VCaP (cell line): ENCODE measurements around the gene TXNDC2.

ENCODE experiments used
- H3K27ac ChIP-seq: fragments of 450-650 bp; 2 replicates; pipeline ENCODE4 v1.5.1; 2017
- CTCF ChIP-seq: fragments of 450-650 bp; conservative IDR thresholded peaks from 2 replicates; pipeline ENCODE4 v1.5.1; 2017; ENCODE audit warnings: mild to moderate bottlenecking, moderate library complexity

TXNDC2 gene

DNA sequence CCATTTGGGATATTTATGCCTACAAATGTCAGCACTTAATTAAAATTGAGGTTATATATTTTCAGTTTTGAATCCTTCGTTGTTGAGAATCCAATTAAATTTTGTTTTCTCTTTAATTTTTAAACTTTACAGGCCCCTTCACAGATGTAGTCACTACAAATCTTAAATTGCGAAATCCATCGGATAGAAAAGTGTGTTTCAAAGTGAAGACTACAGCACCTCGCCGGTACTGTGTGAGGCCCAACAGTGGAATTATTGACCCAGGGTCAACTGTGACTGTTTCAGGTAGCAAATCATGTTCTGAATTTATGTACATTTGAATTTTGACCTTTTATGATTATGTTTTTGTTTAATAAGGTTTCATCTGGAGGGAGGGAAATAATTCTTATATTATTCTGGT, 45.9 kb downstream of the TXNDC2 start:
- H3K27ac ChIP-seq: no peak overlapping the region
- TF ChIP-seq CTCF: no peak

- no peak for TF ChIP-seq CTCF
- H3K27ac ChIP-seq: no peak overlapping the region
Measured at GRCh38 chr18:9933865-9934264, 48.1 kb downstream of the TXNDC2 start.

DNA sequence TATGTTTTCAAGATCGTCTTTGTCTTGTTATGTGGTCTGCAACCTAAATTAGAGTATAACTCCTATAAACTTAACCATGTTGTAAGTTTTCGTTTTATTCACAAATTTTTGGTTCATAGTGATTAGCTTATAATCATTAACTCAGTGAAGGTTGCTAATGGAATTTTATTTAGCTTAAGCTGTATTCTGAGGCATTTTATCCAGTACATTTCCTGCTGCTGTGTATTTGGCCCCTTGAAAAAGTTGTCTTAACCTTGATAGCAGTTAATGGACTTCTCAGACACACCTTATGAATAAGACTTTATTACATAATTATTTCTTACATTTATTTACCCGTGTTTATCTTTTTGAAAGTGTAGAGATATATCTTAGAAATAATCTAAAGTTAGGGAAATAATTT, 48.5 kb downstream of the TXNDC2 start:
- H3K27ac ChIP-seq: no peak overlapping the region
- TF ChIP-seq CTCF: no peak
